H9 (cell line): ENCODE measurements around the gene CALN1. TPM values are rescaled to one million over a fixed set of nuclear protein-coding genes. Genes with fewer than 3 reads are reported as not detected.

Experiments used
- DNase-seq: peaks from one replicate; pipeline ENCODE4 v3.0.0-alpha.2; 2017
- H2AFZ ChIP-seq: one replicate; pipeline ENCODE4 v1.6.1; 2013; ENCODE audit warnings: mild to moderate bottlenecking, low read length, control low read depth, moderate library complexity
- H2AK5ac ChIP-seq: 2 replicates; pipeline ENCODE4 v1.6.1; 2013; ENCODE audit warnings: low read length, control low read depth, mixed read lengths; ENCODE audit not compliant: insufficient read length
- H2BK120ac ChIP-seq: one replicate; pipeline ENCODE4 v1.6.1; 2013; ENCODE audit warnings: low read depth, mild to moderate bottlenecking, low read length, control low read depth, inconsistent platforms; ENCODE audit not compliant: poor library complexity, severe bottlenecking
- H2BK12ac ChIP-seq: 2 replicates; pipeline ENCODE4 v1.6.1; 2013; ENCODE audit warnings: low read length, control low read depth, mixed read lengths, low read depth; ENCODE audit not compliant: insufficient read length
- H2BK15ac ChIP-seq: 2 replicates; pipeline ENCODE4 v1.6.1; 2013; ENCODE audit warnings: low read depth, low read length, control low read depth
- H2BK20ac ChIP-seq: one replicate; pipeline ENCODE4 v1.6.1; 2013; ENCODE audit warnings: low read depth, mild to moderate bottlenecking, low read length, control low read depth, inconsistent platforms; ENCODE audit not compliant: poor library complexity, severe bottlenecking
- H2BK5ac ChIP-seq: 2 replicates; pipeline ENCODE4 v1.6.1; 2013; ENCODE audit warnings: low read length, control low read depth, mixed read lengths; ENCODE audit not compliant: insufficient read length
- H3K14ac ChIP-seq: 2 replicates; pipeline ENCODE4 v1.6.1; 2013; ENCODE audit warnings: low read length, control low read depth; ENCODE audit not compliant: insufficient read depth
- H3K18ac ChIP-seq: 2 replicates; pipeline ENCODE4 v1.6.1; 2013; ENCODE audit warnings: low read depth, mild to moderate bottlenecking, mixed read lengths, low read length, control low read depth; ENCODE audit not compliant: insufficient read length
- H3K23ac ChIP-seq: 2 replicates; pipeline ENCODE4 v1.6.1; 2013; ENCODE audit warnings: low read length, control low read depth, mixed read lengths, low read depth; ENCODE audit not compliant: insufficient read length
- H3K23me2 ChIP-seq: 2 replicates; pipeline ENCODE4 v1.6.1; 2013; ENCODE audit warnings: low read depth, mild to moderate bottlenecking, mixed read lengths, low read length, control low read depth; ENCODE audit not compliant: insufficient read length, poor library complexity, severe bottlenecking
- H3K27ac ChIP-seq: 2 replicates; pipeline ENCODE4 v1.5.1; 2013; ENCODE audit warnings: low read length, control low read depth, mixed read lengths, low read depth; ENCODE audit not compliant: insufficient read length
- H3K27me3 ChIP-seq: 2 replicates; pipeline ENCODE4 v1.6.1; 2013; ENCODE audit warnings: low read length, control low read depth, inconsistent platforms; ENCODE audit not compliant: insufficient read depth
- H3K4ac ChIP-seq: 2 replicates; pipeline ENCODE4 v1.6.1; 2013; ENCODE audit warnings: low read depth, mild to moderate bottlenecking, control low read depth, inconsistent platforms, low read length, moderate library complexity
- H3K4me1 ChIP-seq: 2 replicates; pipeline ENCODE4 v1.6.1; 2013; ENCODE audit warnings: low read length, control low read depth, inconsistent platforms; ENCODE audit not compliant: insufficient read depth
- H3K4me2 ChIP-seq: 2 replicates; pipeline ENCODE4 v1.6.1; 2013; ENCODE audit warnings: low read length, control low read depth, mixed read lengths; ENCODE audit not compliant: insufficient read length, insufficient read depth
- H3K56ac ChIP-seq: 2 replicates; pipeline ENCODE4 v1.6.1; 2013; ENCODE audit warnings: low read depth, mild to moderate bottlenecking, mixed read lengths, low read length, control low read depth; ENCODE audit not compliant: insufficient read length
- H3K79me1 ChIP-seq: 2 replicates; pipeline ENCODE4 v1.6.1; 2013; ENCODE audit warnings: low read depth, mild to moderate bottlenecking, moderate library complexity, low read length, control low read depth, inconsistent platforms; ENCODE audit not compliant: insufficient read depth, poor library complexity, severe bottlenecking
- H3K79me2 ChIP-seq: 2 replicates; pipeline ENCODE4 v1.6.1; 2013; ENCODE audit warnings: low read length, control low read depth, inconsistent platforms; ENCODE audit not compliant: insufficient read depth
- H3K9ac ChIP-seq: 2 replicates; pipeline ENCODE4 v1.6.1; 2013; ENCODE audit warnings: low read length, control low read depth, mixed read lengths; ENCODE audit not compliant: insufficient read length; ENCODE audit errors: extremely low read depth
- H3K9me3 ChIP-seq: one replicate; pipeline ENCODE4 v1.6.1; 2013; ENCODE audit warnings: low read depth, low read length, inconsistent platforms; ENCODE audit not compliant: control insufficient read depth
- H3T11ph ChIP-seq: one replicate; pipeline ENCODE4 v1.6.1; 2013; ENCODE audit warnings: mild to moderate bottlenecking, low read length, control low read depth, inconsistent platforms
- H4K20me1 ChIP-seq: one replicate; pipeline ENCODE4 v1.6.1; 2013; ENCODE audit not compliant: control insufficient read depth, insufficient read length, insufficient read depth
- H4K5ac ChIP-seq: 2 replicates; pipeline ENCODE4 v1.6.1; 2013; ENCODE audit warnings: low read depth, mild to moderate bottlenecking, mixed read lengths, low read length, control low read depth; ENCODE audit not compliant: insufficient read length
- H4K8ac ChIP-seq: replicated peaks from 2 replicates; pipeline ENCODE4 v1.6.1; 2013; ENCODE audit warnings: low read length, control low read depth, mixed read lengths, low read depth; ENCODE audit not compliant: insufficient read length
- H4K91ac ChIP-seq: 2 replicates; pipeline ENCODE4 v1.6.1; 2013; ENCODE audit warnings: low read depth, mild to moderate bottlenecking, moderate library complexity, mixed read lengths, low read length, control low read depth; ENCODE audit not compliant: insufficient read length
- H3K27ac Mint-ChIP-seq, 3 experiments: 2 replicates in 2 of 3; 3 replicates in 1 of 3; pipeline ENCODE4 v1.8.0; 2020 to 2021; ENCODE audit warnings: mixed read lengths in 3 of 3, mild to moderate bottlenecking in 1 of 3, moderate library complexity in 1 of 3
- H3K27me3 Mint-ChIP-seq: 2 replicates; pipeline ENCODE4 v1.8.0; 2021; ENCODE audit warnings: low read depth, mild to moderate bottlenecking, moderate library complexity, mixed read lengths
- H3K36me3 Mint-ChIP-seq, 3 experiments: 2 replicates in 2 of 3; 3 replicates in 1 of 3; pipeline ENCODE4 v1.8.0; 2020 to 2021; ENCODE audit warnings: low read depth in 3 of 3, mixed read lengths in 3 of 3; ENCODE audit not compliant: insufficient read depth in 1 of 3
- H3K4me1 Mint-ChIP-seq, 2 experiments: 2 replicates each; pipeline ENCODE4 v1.8.0; 2020; ENCODE audit warnings: mixed read lengths in 2 of 2
- H3K4me3 Mint-ChIP-seq, 2 experiments: 2 replicates in 1 of 2; 3 replicates in 1 of 2; pipeline ENCODE4 v1.8.0; 2020 to 2021; ENCODE audit warnings: mild to moderate bottlenecking in 2 of 2, mixed read lengths in 2 of 2, moderate library complexity in 1 of 2
- H3K9me3 Mint-ChIP-seq, 2 experiments: 2 replicates in 1 of 2; 3 replicates in 1 of 2; pipeline ENCODE4 v1.8.0; 2020; ENCODE audit warnings: mild to moderate bottlenecking in 2 of 2, mixed read lengths in 2 of 2, moderate library complexity in 1 of 2
- WGBS: extraction: QIAGEN DNeasy Blood & Tissue Kit; methylation state at CpG from one replicate; pipeline ENCODE4 v1.1.7; 2013; ENCODE audit warnings: missing lambda C conversion rate, low lambda C conversion rate, mixed read lengths; ENCODE audit not compliant: insufficient read length; ENCODE audit errors: extremely low coverage; 5-methylcytosine and 5-hydroxymethylcytosine counted together
- total RNA-seq: library from RNA; stranded (reverse); gene quantifications from 2 replicates; pipeline ENCODE4 v1.2.1, GENCODE V29; 2021
- TF ChIP-seq, protein P1 (sequence below): fragments of 200-600 bp; sonication (generic); conservative IDR thresholded peaks from 3 replicates; pipeline ENCODE4 v1.8.0; 2021; ENCODE audit warnings: antibody characterized with exemption, mild to moderate bottlenecking

CALN1 gene
- total RNA-seq, 1 experiment from 2014 or later, result 2.8 TPM

- H3K79me1 ChIP-seq, result no peaks in the 10 kb centered on the region
- H4K8ac ChIP-seq, result no peak overlapping the region
- H3K9ac ChIP-seq, result no peak overlapping the region
- no peak overlapping the region for H3K4ac ChIP-seq
- H2BK120ac ChIP-seq, result no peak overlapping the region
- no peak overlapping the region for H3K4me3 Mint-ChIP-seq
- no peak overlapping the region for H2AK5ac ChIP-seq
- no peaks in the 10 kb centered on the region for H3K36me3 Mint-ChIP-seq
- no peak overlapping the region for H2AFZ ChIP-seq
- TF ChIP-seq, protein P1, sequence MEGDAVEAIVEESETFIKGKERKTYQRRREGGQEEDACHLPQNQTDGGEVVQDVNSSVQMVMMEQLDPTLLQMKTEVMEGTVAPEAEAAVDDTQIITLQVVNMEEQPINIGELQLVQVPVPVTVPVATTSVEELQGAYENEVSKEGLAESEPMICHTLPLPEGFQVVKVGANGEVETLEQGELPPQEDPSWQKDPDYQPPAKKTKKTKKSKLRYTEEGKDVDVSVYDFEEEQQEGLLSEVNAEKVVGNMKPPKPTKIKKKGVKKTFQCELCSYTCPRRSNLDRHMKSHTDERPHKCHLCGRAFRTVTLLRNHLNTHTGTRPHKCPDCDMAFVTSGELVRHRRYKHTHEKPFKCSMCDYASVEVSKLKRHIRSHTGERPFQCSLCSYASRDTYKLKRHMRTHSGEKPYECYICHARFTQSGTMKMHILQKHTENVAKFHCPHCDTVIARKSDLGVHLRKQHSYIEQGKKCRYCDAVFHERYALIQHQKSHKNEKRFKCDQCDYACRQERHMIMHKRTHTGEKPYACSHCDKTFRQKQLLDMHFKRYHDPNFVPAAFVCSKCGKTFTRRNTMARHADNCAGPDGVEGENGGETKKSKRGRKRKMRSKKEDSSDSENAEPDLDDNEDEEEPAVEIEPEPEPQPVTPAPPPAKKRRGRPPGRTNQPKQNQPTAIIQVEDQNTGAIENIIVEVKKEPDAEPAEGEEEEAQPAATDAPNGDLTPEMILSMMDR, result no peak
- no peaks in the 10 kb centered on the region for H3K79me2 ChIP-seq
- no peak overlapping the region for H3K18ac ChIP-seq
- H4K91ac ChIP-seq, result no peak overlapping the region
- no peaks in the 10 kb centered on the region for H3K27me3 ChIP-seq
- H3K4me1 Mint-ChIP-seq, result peaks cover 10 to 16% of the 10 kb centered on the region in 2 experiments
- no peak overlapping the region; a peak in 1 of 7 replicates for H3K27ac Mint-ChIP-seq
- H2BK20ac ChIP-seq, result no peak overlapping the region
- H3K9me3 Mint-ChIP-seq, result no peaks in the 10 kb centered on the region
- no CpG with 5 or more reads among the region's 8 CpGs for WGBS
- no peak overlapping the region for H2BK15ac ChIP-seq
- no peak overlapping the region for H3K23ac ChIP-seq
- no peak overlapping the region for H2BK5ac ChIP-seq
- DNase-seq, result no peak
- H4K5ac ChIP-seq, result no peak overlapping the region
- H3K4me2 ChIP-seq, result no peak overlapping the region
- no peaks in the 10 kb centered on the region for H4K20me1 ChIP-seq
- no peaks in the 10 kb centered on the region for H3K23me2 ChIP-seq
- no peak overlapping the region for H3T11ph ChIP-seq
- H3K27ac ChIP-seq, result no peak overlapping the region
- no peaks in the 10 kb centered on the region for H3K9me3 ChIP-seq
- peaks cover 4% of the 10 kb centered on the region for H3K27me3 Mint-ChIP-seq
- H3K56ac ChIP-seq, result no peak overlapping the region
- peaks cover 2% of the 10 kb centered on the region for H3K4me1 ChIP-seq
- no peak overlapping the region for H3K14ac ChIP-seq
- no peak overlapping the region for H2BK12ac ChIP-seq
These were observed 29.7 kb upstream of the CALN1 start for GRCh38 chr7:72441791-72442190.
